NCI-H526 treated with DMSO at 0.1 percent for 48 hours (cell line): Measurements from ENCODE around the gene NT5DC2.

Source experiments
- DNase-seq: peaks from one replicate; lab custom pipeline; 2025; lab: John Stamatoyannopoulos, UW

NT5DC2 gene

DNA sequence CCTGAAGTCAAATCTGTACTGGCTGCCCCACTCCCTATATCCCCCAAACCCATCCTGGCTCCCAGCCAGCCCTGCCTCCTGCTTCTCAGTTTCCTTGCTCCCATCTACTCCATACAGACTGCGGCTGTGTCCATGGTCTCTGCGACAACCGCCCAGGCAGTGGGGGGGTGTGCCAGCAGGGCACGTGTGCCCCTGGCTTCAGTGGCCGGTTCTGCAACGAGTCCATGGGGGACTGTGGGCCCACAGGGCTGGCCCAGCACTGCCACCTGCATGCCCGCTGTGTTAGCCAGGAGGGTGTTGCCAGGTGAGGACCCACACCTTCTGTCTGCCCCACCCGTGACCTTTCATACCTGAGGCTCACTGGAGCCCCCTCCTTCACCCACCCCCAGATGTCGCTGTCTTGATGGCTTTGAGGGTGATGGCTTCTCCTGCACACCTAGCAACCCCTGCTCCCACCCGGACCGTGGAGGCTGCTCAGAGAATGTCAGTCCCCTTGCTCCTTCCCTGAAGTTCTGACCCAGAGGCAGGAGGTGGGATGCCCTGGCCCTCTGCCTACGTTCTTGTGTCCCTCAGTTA is 23.8 kb downstream of the NT5DC2 start:
- DNase-seq, result no peak

DNA sequence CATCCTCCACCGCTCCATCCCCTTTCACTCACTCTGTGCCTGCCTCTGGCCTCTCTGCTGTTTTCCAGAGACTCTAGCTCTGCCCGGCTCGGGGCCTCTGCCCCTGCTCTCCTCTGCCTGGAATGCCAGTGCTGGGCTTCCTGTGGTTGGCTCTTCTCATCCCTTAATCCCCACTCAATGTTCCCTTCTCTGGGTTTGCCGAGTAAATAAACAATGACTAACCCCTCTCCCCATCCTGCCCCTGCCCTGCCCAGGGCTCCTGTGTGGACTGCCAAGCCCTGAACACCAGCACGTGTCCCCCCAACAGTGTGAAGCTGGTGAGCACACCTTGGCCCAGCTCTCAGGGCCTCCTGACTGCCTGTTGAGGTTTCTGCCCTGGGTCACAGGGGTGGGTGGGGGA is 26.3 kb downstream of the NT5DC2 start:
- no peak for DNase-seq

DNA sequence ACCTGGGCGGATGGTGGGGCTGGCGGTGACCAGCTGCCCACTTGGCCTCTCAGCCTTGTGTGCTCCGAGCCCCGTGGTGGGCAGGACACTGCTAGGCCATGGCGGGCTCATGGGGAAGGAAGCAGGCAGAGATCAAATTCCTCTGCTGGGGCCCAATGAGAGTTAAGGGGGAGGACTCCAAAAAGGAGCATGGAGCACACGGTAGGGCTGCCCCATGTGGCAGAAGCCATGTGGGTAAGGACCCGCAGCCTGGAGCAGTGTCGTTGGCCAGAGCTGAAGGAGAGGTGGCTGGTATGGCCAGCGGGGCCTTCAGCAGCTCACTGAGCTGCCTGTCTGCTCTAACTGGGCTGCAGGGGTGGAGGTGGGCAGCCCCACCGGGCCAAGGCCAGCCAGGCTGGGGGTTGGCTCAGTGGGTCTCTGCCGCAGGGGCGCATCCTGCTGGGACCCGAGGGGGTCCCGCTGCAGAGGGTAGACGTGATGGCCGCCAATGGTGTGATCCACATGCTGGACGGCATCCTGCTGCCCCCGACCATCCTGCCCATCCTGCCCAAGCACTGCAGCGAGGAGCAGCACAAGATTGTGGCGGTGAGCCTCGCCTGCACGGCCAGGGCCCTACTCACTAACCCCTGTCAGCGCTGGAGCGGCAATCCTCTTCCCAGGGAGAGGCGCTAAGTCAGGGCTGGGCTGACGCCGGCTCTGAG is 27.2 kb downstream of the NT5DC2 start:
- DNase-seq, result no peak

DNA sequence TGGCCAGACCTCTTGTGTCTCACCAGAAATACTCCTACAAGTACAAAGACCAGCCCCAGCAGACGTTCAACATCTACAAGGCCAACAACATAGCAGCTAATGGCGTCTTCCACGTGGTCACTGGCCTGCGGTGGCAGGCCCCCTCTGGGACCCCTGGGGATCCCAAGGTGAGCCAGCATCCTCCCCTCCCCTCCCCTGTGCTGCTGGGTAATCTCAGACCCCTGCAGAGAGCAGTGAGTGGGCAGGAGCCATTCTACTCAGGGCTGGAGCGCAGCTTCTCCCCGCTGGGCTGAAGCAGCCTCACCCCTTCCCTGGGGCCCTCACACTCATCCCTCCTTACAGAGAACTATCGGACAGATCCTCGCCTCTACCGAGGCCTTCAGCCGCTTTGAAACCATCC is 28.7 kb downstream of the NT5DC2 start:
- DNase-seq, result no peak

DNA sequence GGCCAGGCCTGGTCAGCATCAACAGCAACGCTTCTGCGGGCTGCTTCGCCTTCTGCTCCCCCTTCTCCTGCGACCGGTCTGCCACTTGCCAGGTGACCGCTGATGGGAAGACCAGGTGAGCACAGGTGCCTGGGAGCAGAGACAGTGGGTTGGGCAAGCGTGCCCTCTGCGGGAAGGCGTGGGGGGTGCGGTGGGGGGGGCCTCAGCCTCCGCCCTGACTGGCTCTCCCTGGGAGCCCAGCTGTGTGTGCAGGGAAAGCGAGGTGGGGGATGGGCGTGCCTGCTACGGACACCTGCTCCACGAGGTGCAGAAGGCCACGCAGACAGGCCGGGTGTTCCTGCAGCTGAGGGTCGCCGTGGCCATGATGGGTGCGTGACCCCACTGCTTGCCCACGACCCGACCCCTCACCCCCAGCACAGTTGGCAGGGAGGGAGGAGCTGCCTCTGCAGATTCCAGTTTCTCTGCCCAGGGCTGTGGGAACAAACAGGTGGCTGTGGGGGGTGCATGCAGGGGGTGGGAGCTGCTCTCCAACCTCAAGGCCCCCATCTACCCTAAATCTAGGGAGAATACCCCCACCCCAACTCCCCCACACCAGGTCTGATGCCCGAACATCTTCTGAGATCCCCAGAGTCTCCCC is 29.8 kb downstream of the NT5DC2 start:
- DNase-seq, result no peak

DNA sequence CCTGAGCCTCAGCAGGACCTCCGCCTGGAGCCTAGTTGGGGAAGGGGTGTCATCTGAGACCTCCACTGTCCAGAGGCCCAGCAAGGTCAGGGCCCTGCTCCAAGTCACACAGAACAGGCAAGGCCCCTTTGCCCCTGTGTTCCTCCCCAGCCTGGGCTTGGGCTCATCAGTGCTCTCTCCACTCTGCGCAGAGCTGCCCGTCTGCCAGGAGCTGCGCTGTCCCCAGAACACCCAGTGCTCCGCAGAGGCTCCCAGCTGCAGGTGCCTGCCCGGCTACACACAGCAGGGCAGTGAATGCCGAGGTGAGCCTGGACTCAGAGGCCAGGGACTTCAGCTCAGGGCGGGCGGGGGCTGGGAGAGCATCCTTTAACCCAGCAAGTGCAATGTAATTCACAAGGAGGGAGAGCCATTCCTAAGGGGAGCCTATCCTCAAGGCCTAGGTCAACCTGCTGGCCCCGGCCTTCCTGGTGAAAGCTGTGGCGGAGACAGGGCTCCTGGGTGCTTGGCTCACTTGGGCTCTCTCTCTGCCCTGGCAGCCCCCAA is 30.8 kb downstream of the NT5DC2 start:
- DNase-seq, result no peak

DNA sequence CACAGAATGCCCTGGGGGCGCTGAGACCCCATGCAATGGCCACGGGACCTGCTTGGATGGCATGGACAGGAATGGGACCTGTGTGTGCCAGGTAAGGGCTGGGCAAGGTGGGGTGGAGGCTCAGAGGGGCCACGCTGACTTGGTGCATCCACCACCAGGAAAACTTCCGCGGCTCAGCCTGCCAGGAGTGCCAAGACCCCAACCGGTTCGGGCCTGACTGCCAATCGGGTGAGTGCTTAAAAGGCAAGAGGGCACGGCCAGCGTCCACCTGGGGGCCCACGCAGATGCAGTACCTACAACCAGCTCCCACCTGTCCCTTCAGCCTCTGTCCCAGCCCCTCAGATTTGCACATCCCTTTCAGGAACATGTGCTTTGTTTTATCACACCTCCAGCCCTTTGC is 31.7 kb downstream of the NT5DC2 start:
- no peak for DNase-seq

DNA sequence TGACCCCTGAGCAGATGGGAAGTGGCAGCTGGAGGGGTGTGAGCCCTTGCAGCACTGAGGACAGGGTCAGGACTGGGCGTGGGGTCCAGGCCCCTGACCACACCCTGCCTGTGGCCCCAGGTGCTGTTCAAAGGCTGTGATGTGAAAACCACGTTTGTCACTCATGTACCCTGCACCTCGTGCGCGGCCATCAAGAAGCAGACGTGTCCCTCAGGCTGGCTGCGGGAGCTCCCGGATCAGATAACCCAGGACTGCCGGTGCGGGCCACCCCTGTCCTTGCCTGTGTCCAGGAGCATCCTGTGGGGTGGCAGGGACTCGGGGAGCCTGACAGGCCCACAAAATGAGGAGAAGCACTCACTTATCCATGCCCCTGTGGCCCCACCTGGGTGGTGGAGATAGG is 32.6 kb downstream of the NT5DC2 start:
- DNase-seq, result no peak

DNA sequence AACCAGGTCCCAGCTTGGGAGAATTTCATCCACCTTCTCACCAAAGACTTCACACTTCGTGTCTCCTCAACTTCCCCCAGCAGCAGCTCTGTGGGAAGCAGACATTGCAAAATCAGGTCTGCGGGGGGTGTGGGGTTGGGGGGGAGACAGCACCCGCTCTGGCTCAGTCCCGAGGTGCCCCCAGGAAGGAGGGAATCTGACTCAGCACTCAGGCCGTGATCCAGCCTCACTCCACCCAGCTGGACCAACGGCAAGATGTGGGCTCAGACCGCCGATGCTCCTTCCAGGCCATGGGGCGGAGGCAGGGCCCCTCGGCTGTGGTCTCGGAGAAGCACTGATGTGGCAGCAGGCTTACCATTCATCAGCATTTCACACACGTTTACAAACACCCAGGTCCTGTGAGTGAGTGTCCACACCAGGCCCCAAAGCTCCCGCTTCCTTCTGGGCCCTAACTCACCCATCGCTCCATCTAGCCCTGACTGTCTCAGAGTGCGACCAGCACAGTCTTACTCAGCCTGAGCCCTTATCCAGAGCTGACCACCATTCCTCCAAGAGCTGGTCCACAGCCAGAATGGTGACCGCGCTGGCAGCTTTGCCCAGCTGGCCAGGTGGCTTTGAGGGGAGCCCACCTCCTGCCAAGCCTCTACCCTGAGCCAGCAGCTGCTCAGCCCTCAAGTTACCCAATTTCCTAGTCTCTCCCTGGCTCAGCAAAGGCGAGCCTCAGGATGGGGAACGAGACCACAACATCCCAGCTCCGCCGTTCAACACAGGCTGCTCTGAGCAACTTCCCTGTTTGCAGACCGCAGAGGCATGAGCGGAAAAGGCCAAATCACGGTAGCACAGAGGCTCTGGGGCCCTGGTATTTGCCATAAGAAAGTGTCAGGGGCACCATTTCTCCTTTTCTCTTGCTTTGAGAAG is 35.3 kb downstream of the NT5DC2 start:
- no peak for DNase-seq

DNA sequence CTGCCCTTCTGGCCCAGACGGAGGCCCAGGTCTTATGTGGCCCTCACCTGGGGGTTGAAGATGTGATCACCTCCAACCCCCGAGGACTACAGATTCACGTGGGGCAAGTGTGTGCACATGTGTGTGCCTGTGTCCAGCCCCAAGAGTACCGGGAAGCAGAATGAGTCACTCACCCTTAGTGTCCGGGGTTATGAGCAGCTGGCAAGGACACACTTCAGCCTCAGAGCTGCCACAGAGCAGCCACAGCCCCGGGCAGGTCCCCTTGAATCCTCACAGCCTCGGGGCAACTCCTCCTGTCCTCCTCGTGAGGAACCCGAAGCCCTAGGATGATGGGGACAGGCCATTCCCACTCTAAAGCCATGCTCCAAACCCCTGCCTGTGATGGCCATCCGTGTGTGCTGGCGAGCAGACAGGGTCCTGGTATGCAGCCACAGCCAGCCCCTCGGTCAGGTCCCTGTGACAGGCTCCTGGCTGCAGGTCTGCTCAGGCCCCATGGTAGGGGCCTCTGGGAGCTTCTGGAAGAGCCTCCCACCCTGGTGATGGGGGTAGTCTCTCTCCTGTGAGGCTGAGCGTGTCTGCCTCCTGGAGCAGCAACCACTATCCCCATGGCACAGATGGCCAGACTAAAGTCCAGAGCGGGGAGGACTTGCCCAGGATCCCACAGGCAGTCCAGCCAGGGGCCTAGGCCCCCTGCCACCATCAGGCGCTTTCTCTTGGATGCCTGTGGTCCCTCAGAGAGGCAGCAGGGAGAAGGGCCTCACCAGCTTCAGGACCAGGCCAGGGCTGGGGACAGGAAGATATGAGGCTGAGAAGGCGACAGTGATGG is 37.7 kb downstream of the NT5DC2 start:
- DNase-seq, result no peak

DNA sequence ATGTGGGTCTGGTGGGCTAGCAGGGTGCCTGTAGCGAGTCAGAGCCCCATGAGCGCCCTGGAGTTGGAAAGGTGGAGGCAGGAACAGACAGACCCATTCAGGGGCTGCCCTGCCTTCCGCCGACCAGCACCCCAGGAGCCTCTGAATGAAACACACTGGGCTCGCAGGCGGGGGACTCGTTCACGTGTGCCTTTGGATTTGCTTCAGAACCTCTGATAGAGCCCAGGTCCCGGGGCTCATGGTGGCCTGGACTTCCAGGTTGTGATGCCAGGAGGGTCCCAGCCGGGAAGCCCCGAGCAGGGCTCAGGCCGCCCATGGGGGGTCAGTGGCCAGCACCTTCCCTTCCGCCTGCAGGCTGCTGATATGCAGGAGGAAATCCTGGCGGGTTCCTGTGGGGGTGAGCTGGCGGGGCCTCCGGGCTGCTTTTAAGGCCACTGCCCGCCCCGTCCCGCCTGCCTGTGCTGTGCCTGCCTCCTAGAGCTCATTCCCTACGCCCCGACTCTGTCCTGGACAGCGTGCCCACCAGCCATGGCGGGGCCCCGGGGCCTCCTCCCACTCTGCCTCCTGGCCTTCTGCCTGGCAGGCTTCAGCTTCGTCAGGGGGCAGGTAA is 38.7 kb downstream of the NT5DC2 start, which contains the start of gene STAB1:
STAB1 (plus strand) TSS at position 453 of the 610 bp plus-strand sequence; CDS start at position 529, 76 bp downstream.
- no peak for DNase-seq

DNA sequence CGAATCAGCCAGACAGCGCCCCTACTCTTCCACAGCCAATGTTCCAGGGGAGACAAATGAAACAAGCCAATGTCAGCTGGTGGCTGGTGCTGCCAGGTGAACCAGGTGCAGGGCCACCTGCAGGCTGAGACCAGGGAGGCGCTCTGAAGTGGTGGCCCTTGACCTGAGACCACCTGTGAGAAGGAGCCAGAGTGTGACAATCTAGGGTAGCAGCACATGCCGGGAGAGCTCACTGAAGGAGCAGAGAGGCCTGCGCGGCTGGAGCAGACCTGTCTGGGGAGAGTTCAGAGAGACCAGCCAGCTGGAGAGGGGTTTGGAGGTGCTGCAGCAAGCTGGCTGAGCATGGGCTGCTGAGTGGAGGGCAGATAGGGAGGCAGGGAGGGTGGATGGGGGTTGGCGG is 39.2 kb downstream of the NT5DC2 start:
- DNase-seq, result no peak

DNA sequence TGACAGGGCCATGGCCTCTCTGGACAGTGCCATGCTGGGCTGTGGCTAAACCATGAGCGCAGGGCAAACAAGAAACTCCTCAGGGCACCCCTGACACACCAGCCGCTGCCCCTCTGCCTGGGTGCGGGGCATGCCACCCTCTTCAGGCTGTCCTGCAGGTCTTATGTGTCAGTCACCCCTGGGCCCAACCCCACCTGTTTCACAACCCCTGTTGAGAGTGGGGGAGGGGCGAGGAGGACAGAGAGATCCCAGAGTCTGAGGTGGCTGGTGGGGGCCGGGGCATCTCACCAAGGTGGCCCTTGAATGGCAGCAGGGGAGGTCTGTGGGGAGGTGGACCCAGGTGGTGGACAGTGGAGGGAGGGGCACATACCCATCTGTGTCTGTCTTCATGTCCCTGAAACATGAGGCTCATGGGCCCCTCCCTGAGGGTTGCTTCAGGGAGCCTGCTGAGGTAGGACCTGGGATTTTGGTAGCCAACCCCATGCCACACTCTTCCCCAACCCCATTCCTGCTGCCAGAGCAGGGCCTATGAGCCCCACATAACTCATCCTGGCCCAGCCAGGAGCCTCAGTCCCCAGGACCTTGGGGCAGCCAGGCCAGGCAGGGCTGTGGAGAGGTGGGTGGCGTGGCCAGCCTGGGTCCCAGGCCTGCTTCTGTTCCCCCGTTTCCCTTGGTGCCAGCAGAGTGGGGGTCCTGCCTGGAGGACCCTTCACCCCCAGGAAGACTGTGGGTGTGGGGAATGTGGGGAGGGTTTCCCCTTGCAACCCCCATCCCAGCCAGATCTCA is 40.2 kb downstream of the NT5DC2 start:
- no peak for DNase-seq

DNA sequence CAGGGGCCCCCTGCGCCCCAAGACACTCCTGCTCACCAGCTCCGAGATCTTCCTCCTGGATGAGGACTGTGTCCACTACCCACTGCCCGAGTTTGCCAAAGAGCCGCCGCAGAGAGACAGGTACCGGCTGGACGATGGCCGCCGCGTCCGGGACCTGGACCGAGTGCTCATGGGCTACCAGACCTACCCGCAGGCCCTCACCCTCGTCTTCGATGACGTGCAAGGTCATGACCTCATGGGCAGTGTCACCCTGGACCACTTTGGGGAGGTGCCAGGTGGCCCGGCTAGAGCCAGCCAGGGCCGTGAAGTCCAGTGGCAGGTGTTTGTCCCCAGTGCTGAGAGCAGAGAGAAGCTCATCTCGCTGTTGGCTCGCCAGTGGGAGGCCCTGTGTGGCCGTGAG is 41.6 kb downstream of the NT5DC2 start:
- no peak for DNase-seq

DNA sequence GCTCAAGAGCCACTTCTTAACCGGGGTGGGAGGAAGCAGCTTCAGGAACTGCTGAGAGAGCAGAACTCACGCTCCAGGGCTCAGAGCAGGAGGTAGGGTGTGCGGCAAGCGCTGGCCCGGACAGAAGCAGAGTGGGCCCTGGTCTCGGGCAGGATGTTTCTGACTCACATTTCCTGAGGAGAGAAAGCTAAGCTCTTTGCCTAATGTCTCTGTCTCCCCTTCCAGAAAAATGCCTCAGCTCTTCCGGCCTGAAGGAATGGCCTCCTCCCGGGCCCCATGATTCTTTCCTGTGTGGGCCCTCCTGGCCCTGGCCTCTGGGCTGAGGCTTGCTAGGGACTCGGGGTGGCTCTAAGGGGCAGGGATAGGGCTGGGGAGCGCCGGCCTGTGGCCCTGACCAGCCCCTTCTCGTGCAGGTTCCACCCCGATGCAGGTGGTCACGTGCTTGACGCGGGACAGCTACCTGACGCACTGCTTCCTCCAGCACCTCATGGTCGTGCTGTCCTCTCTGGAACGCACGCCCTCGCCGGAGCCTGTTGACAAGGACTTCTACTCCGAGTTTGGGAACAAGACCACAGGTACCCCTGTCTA is 42.6 kb downstream of the NT5DC2 start:
- DNase-seq, result no peak

DNA sequence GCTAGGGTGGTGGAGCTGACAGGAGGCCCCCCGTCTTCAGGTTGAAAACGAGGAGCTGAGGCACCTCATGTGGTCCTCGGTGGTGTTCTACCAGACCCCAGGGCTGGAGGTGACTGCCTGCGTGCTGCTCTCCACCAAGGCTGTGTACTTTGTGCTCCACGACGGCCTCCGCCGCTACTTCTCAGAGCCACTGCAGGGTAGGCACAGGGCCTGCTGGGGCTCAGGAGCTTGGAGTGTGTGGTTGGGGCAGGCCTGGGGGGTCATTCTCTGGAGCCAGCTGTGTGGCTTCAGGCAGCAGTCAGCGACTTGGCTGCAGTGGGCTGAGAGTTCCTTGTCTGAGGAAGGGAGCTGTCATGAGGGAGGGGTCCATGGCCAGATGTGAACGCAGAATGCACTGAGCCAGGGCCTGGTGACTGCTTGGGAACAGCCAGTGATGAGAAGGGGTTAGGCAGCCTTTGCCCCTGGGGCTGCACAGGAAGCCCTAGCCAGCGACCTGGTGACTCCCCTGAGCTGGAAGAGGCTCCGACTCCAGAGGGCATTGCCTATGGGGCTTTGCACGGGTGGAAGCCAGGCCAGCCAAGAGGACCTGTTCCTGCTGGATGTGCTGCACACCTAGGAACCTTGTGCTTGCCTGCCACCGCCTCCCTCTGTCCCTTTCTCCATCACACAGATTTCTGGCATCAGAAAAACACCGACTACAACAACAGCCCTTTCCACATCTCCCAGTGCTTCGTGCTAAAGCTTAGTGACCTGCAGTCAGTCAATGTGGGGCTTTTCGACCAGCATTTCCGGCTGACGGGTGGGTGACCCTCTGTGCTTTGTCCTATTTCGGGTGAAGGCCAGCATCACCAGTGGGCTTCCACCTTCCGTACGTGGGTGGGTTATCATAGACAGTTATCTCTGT is 43.4 kb downstream of the NT5DC2 start:
- no peak for DNase-seq

DNA sequence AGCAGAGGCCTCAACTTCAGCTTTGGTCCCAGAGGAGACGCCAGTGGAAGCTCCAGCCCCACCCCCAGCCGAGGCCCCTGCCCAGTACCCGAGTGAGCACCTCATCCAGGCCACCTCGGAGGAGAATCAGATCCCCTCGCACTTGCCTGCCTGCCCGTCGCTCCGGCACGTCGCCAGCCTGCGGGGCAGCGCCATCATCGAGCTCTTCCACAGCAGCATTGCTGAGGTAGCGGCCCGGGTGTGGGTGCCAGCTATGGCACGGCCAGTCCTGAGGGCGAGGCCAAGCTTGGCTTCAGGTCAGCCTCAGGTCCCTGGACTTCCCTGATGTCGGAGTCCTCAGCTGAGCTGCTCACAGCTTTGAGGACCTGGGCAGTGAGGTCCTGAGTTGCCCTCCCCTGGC is 44.2 kb downstream of the NT5DC2 start:
- no peak for DNase-seq

DNA sequence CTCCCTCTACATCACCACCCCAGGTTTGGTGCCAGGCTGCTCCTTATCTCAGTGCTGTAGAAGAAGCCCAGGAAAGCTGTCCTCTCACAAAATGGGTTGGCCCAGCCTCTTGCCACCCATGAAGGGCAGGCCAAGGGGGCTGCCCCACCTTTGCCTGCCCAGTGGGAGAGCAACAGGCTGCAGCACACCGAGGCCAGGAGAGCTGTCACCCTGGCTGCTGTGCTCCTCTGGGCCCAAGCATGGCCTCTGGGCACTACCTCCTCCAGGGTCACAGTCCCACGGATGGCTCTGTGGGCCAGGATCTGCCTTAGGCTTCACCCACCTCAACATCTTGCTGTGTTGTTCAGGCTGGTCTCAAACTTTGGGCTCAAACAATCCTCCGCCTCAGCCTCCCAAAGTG is 44.9 kb downstream of the NT5DC2 start:
- no peak for DNase-seq
